B cell (primary cell): ENCODE data around the gene SKP2. TPM values are rescaled to one million over a fixed set of nuclear protein-coding genes. Genes with fewer than 3 reads are reported as not detected.

ENCODE experiments used
- ATAC-seq: fragments of 200-7000 bp; cut with Tn5 transposase; one replicate; pipeline ENCODE4 v1.10.0; 2021; ENCODE audit warnings: low read depth, mild to moderate bottlenecking, moderate number of reproducible peaks, moderate library complexity
- CTCF ChIA-PET: fragments of 350-600 bp; sonication (Branson Sonifier 250); formaldehyde crosslinking; loops from one replicate; lab custom pipeline; 2021; ENCODE audit warnings: antibody characterized with exemption, inconsistent platforms; lab: Charles Lee
- POLR2A ChIA-PET: fragments of 350-600 bp; sonication (Branson Sonifier 250); formaldehyde crosslinking; loops from one replicate; lab custom pipeline; 2021; ENCODE audit warnings: antibody characterized with exemption; lab: Charles Lee
- DNase-seq: peaks from one replicate; pipeline ENCODE4 v3.0.0; 2013
- H2AFZ ChIP-seq: 2 replicates; pipeline ENCODE4 v1.6.1; 2012; ENCODE audit warnings: mild to moderate bottlenecking, low read depth, low read length; ENCODE audit not compliant: insufficient read depth, poor library complexity, severe bottlenecking
- H3K27ac ChIP-seq, 2 donors: 1 replicate in 1 of 2; 2 replicates in 1 of 2; pipeline ENCODE4 v1.5.1; 2012 to 2013; ENCODE audit warnings: low read length in 2 of 2, mild to moderate bottlenecking in 2 of 2, moderate library complexity in 1 of 2
- H3K27me3 ChIP-seq, 4 experiments: fragments of 200-600 bp in 1 of 4; sonication (generic) in 1 of 4; replicated peaks in 1 of 4; 1 replicate in 2 of 4; 2 replicates in 2 of 4; pipeline versions ENCODE4 v1.6.1 to v1.7.0; 2013 to 2016; ENCODE audit warnings: low read length in 3 of 4, mild to moderate bottlenecking in 2 of 4, mixed read lengths in 1 of 4, moderate library complexity in 1 of 4; ENCODE audit not compliant: insufficient read depth in 4 of 4, control insufficient read depth in 3 of 4; ENCODE audit errors: control extremely low read depth in 1 of 4
- H3K36me3 ChIP-seq, 2 experiments: replicated peaks in 1 of 2; 1 replicate in 1 of 2; 2 replicates in 1 of 2; pipeline versions ENCODE4 v1.6.1 to v1.7.1; 2013; ENCODE audit warnings: low read length in 1 of 2; ENCODE audit not compliant: insufficient read depth in 2 of 2, control insufficient read depth in 1 of 2; ENCODE audit errors: control extremely low read depth in 1 of 2, extremely low read depth in 1 of 2
- H3K4me1 ChIP-seq, 2 donors: fragments of 200-600 bp in 1 of 2; sonication (generic) in 1 of 2; 1 replicate in 1 of 2; 2 replicates in 1 of 2; pipeline versions ENCODE4 v1.5.1 to v1.6.1; 2013 to 2017; ENCODE audit warnings: low read length in 2 of 2; ENCODE audit not compliant: control insufficient read depth in 2 of 2, insufficient read depth in 2 of 2
- H3K4me2 ChIP-seq: replicated peaks from 2 replicates; pipeline ENCODE3; 2012; ENCODE audit warnings: mild to moderate bottlenecking, low read depth, low read length; ENCODE audit not compliant: poor library complexity, severe bottlenecking
- H3K4me3 ChIP-seq, 5 experiments: fragments of 200-600 bp in 1 of 5; sonication (generic) in 1 of 5; 1 replicate in 3 of 5; 2 replicates in 2 of 5; pipeline versions ENCODE4 v1.5.1 to v1.7.0; 2011 to 2016; ENCODE audit warnings: low read length in 4 of 5, mild to moderate bottlenecking in 4 of 5, low read depth in 2 of 5, control low read depth in 1 of 5, moderate library complexity in 1 of 5; ENCODE audit not compliant: insufficient read depth in 1 of 5; ENCODE audit errors: control extremely low read depth in 1 of 5, extremely low read depth in 1 of 5
- H3K79me2 ChIP-seq: fragments of 200-600 bp; sonication (generic); one replicate; pipeline ENCODE4 v1.6.0; 2016; ENCODE audit warnings: low read length; ENCODE audit not compliant: control insufficient read depth, insufficient read depth
- H3K9ac ChIP-seq: fragments of 200-600 bp; sonication (generic); 2 replicates; pipeline ENCODE4 v1.6.1; 2017; ENCODE audit warnings: mild to moderate bottlenecking, low read length, moderate library complexity
- H3K9me3 ChIP-seq, 3 donors: one replicate each; pipeline versions ENCODE4 v1.6.1 to v1.7.1; 2013; ENCODE audit warnings: low read length in 2 of 3; ENCODE audit not compliant: control insufficient read depth in 2 of 3, insufficient read depth in 1 of 3; ENCODE audit errors: control extremely low read depth in 1 of 3
- H4K20me1 ChIP-seq: 2 replicates; pipeline ENCODE4 v1.6.0; 2012; ENCODE audit warnings: mild to moderate bottlenecking, low read length; ENCODE audit not compliant: insufficient read depth, control insufficient read depth, poor library complexity, severe bottlenecking
- H3K27ac Mint-ChIP-seq: one replicate; pipeline ENCODE4 v1.8.0; 2021; ENCODE audit warnings: mixed read lengths
- H3K27me3 Mint-ChIP-seq: one replicate; pipeline ENCODE4 v1.8.0; 2021; ENCODE audit warnings: mixed read lengths
- H3K4me1 Mint-ChIP-seq: one replicate; pipeline ENCODE4 v1.8.0; 2021; ENCODE audit warnings: mixed read lengths
- H3K4me3 Mint-ChIP-seq: one replicate; pipeline ENCODE4 v1.8.0; 2021; ENCODE audit warnings: mixed read lengths
- H3K9me3 Mint-ChIP-seq: one replicate; pipeline ENCODE4 v1.8.0; 2022; ENCODE audit warnings: mixed read lengths; ENCODE audit not compliant: insufficient read depth
- CTCF ChIP-seq: fragments of 200-600 bp; IDR thresholded peaks from one replicate; pipeline ENCODE4 v1.8.0; 2022; ENCODE audit warnings: antibody characterized with exemption, mild to moderate bottlenecking
- EZH2 ChIP-seq: IDR thresholded peaks from 2 replicates; pipeline ENCODE4 v1.6.1; 2012; ENCODE audit warnings: borderline replicate concordance, low read depth, mild to moderate bottlenecking, moderate library complexity, low read length; ENCODE audit not compliant: insufficient read depth, poor library complexity, severe bottlenecking
- WGBS: methylation state at CpG from one replicate; pipeline ENCODE4 v1.1.5; 2013; ENCODE audit warnings: missing lambda C conversion rate; ENCODE audit not compliant: insufficient coverage; 5-methylcytosine and 5-hydroxymethylcytosine counted together
- intact Hi-C: fragments of 100-400 bp; cut with micrococcal nuclease; formaldehyde crosslinking; loops from one replicate; pipeline ENCODE4 v1.10.0; 2022
- polyA plus RNA-seq: library from polyadenylated mRNA; depleted of rRNA; stranded (reverse); fragments of >200 nt; gene quantifications from 2 replicates; pipeline ENCODE4 v1.2.3, GENCODE V29; 2012
- total RNA-seq, 2 donors: library from RNA; stranded (reverse); fragments of 120-200 nt in 1 of 2; gene quantifications; 1 replicate in 1 of 2; 2 replicates in 1 of 2; pipeline versions ENCODE4 v1.2.3 to v1.2.4, GENCODE V29; 2013 to 2022

The SKP2 gene
- total and polyA plus RNA-seq, 2 donors (not counting 1 experiment from before 2014, with no cell fraction given): 26.7 to 27.1 TPM

- intact Hi-C loops: no loop called here
- ATAC-seq (no peak), DNase-seq (no peak)
- H3K9ac ChIP-seq: no peak overlapping the region
- POLR2A ChIA-PET: no interaction called here
- H3K36me3 ChIP-seq: peaks cover 0 to 10% of the 10 kb centered on the region in 2 experiments
- CTCF ChIA-PET: interaction anchor here (1.4 to 1.8 kb wide), 2 partner anchors 38 to 291 kb away, joined by 3 to 4 read pairs; no protein-coding TSS in a partner anchor
- no peaks in the 10 kb centered on the region for H3K4me1 ChIP-seq
- H3K79me2 ChIP-seq: no peaks in the 10 kb centered on the region
- H3K4me3 Mint-ChIP-seq: no peak overlapping the region
- H3K4me1 Mint-ChIP-seq: peaks cover 5% of the 10 kb centered on the region
- no CpG with 5 or more reads among the region's 2 CpGs for WGBS
- TF ChIP-seq CTCF (no peak), EZH2 (no peak)
- H3K27me3 ChIP-seq: no peaks in the 10 kb centered on the region
- H3K9me3 Mint-ChIP-seq: no peaks in the 10 kb centered on the region
- H3K27ac Mint-ChIP-seq: no peak overlapping the region
- H4K20me1 ChIP-seq: no peaks in the 10 kb centered on the region
- no peak overlapping the region for H3K27ac ChIP-seq
- H3K4me2 ChIP-seq: no peak overlapping the region
- H3K27me3 Mint-ChIP-seq: no peaks in the 10 kb centered on the region
- H3K4me3 ChIP-seq: no peak overlapping the region
- no peaks in the 10 kb centered on the region for H3K9me3 ChIP-seq
- no peak overlapping the region for H2AFZ ChIP-seq
These were observed 64.0 kb downstream of the SKP2 start for GRCh38 chr5:36215910-36216309.

DNA sequence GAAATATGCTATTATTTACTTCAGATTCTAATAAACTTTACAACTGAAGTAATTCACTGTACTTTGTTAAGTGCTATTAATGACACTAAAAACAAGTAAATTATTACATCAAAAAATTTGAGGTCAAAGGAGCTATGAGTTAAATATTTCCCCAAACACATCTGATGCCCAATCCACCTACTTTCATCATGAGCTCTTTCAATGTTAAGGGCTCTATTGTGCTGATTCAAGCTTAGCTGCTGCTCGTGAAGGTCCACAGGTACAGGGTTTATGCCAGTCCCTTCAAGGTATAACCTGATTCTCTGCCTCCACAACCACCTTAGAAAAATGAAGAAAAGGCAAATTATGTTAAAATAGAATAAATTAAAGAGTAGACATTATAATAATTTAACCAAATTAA is 65.7 kb downstream of the SKP2 start:
- no peak for ATAC-seq
- Histone ChIP-seq H3K4me2 (no peak overlapping the region), H3K27ac (no peak overlapping the region), H3K9me3 (no peaks in the 10 kb centered on the region), H3K36me3 (peaks cover 0 to 18% of the 10 kb centered on the region in 2 experiments), H3K79me2 (no peaks in the 10 kb centered on the region), H3K27me3 (no peaks in the 10 kb centered on the region), H4K20me1 (no peaks in the 10 kb centered on the region), H3K4me1 (no peaks in the 10 kb centered on the region), H3K9ac (no peak overlapping the region), H2AFZ (no peak overlapping the region), H3K4me3 (no peak overlapping the region)
- intact Hi-C loops: no loop called here
- no peak for DNase-seq
- H3K4me3 Mint-ChIP-seq: no peak overlapping the region
- H3K27me3 Mint-ChIP-seq: no peaks in the 10 kb centered on the region
- ChIA-PET CTCF (interaction anchor here (0.9 to 1.7 kb wide), 2 partner anchors 10 to 728 kb away, joined by 3 read pairs; no protein-coding TSS in a partner anchor), POLR2A (no interaction called here)
- TF ChIP-seq EZH2 (no peak), CTCF (no peak)
- WGBS: no CpG with 5 or more reads among the region's 1 CpG
- H3K27ac Mint-ChIP-seq: no peak overlapping the region
- H3K9me3 Mint-ChIP-seq: no peaks in the 10 kb centered on the region
- H3K4me1 Mint-ChIP-seq: peaks cover 5% of the 10 kb centered on the region
